Fibroblast of lung (primary cell): ENCODE results near the gene KRT72. TPM values are rescaled to one million over a fixed set of nuclear protein-coding genes. Genes with fewer than 3 reads are reported as not detected.

Experiments
- DNase-seq, 2 donors: peaks; one replicate each; pipeline versions ENCODE4 v3.0.0 to v3.0.0-alpha.2; 2010; ENCODE audit warnings: low read depth in 2 of 2
- H2AFZ ChIP-seq: 2 replicates; pipeline ENCODE4 v1.5.1; 2012; ENCODE audit warnings: low read length, control low read depth, inconsistent platforms
- H3K27ac ChIP-seq: 2 replicates; pipeline ENCODE4 v1.5.1; 2011; ENCODE audit warnings: low read length, control low read depth; ENCODE audit not compliant: insufficient read depth
- H3K27me3 ChIP-seq: 2 replicates; pipeline ENCODE4 v1.5.1; 2011; ENCODE audit warnings: mild to moderate bottlenecking, low read length; ENCODE audit not compliant: control insufficient read depth, insufficient read depth
- H3K36me3 ChIP-seq: 2 replicates; pipeline ENCODE4 v1.5.1; 2011; ENCODE audit warnings: low read length; ENCODE audit not compliant: control insufficient read depth, insufficient read depth
- H3K4me1 ChIP-seq: 2 replicates; pipeline ENCODE4 v1.5.1; 2011; ENCODE audit warnings: low read length; ENCODE audit not compliant: control insufficient read depth, insufficient read depth; ENCODE audit errors: extremely low read depth
- H3K4me2 ChIP-seq: 2 replicates; pipeline ENCODE4 v1.5.1; 2011; ENCODE audit warnings: low read length, control low read depth; ENCODE audit not compliant: insufficient read depth; ENCODE audit errors: extremely low read depth
- H3K4me3 ChIP-seq, 4 experiments: fragments of 200-600 bp in 1 of 4; sonication (generic) in 1 of 4; replicated peaks in 1 of 4; 2 replicates each; pipeline ENCODE4 v1.5.1; 2011 to 2016; ENCODE audit warnings: low read length in 4 of 4, low read depth in 3 of 4, mild to moderate bottlenecking in 3 of 4, control low read depth in 2 of 4, inconsistent platforms in 1 of 4, mixed read lengths in 1 of 4; ENCODE audit not compliant: insufficient read depth in 1 of 4; ENCODE audit errors: control extremely low read depth in 1 of 4
- H3K79me2 ChIP-seq: 2 replicates; pipeline ENCODE4 v1.5.1; 2012; ENCODE audit warnings: mild to moderate bottlenecking, low read length, inconsistent platforms; ENCODE audit not compliant: control insufficient read depth, insufficient read depth
- H3K9ac ChIP-seq: 2 replicates; pipeline ENCODE4 v1.5.1; 2011; ENCODE audit warnings: mild to moderate bottlenecking, low read length, control low read depth; ENCODE audit not compliant: insufficient read depth
- H3K9me3 ChIP-seq: 2 replicates; pipeline ENCODE4 v1.5.1; 2012; ENCODE audit warnings: low read depth, low read length; ENCODE audit not compliant: control insufficient read depth, insufficient read depth
- H4K20me1 ChIP-seq: 2 replicates; pipeline ENCODE4 v1.5.1; 2011; ENCODE audit warnings: low read length; ENCODE audit not compliant: control insufficient read depth, insufficient read depth; ENCODE audit errors: extremely low read depth
- EZH2 ChIP-seq: IDR thresholded peaks from 2 replicates; pipeline ENCODE4 v1.5.1; 2012; ENCODE audit warnings: low read length, control low read depth, mild to moderate bottlenecking; ENCODE audit errors: missing control alignments
- polyA plus RNA-seq, 2 donors: library from polyadenylated mRNA; depleted of rRNA in 1 of 2; stranded (reverse) in 1 of 2; unstranded in 1 of 2; fragments of >200 nt; gene quantifications; 2 replicates each; pipeline ENCODE4 v1.2.1, GENCODE V29; 2011 to 2012; ENCODE audit warnings: missing spikeins in 1 of 2
- total RNA-seq: library from RNA; depleted of rRNA; stranded (reverse); fragments of >200 nt; gene quantifications from 2 replicates; pipeline ENCODE4 v1.2.1, GENCODE V29; 2014
- TF ChIP-seq, protein P1 (sequence below), 2 donors: IDR thresholded peaks in 1 of 2; conservative IDR thresholded peaks in 1 of 2; 1 replicate in 1 of 2; 2 replicates in 1 of 2; pipeline ENCODE4 v1.5.1; 2011 to 2012; ENCODE audit warnings: low read length in 2 of 2, control low read depth in 1 of 2, inconsistent platforms in 1 of 2, low read depth in 1 of 2, mild to moderate bottlenecking in 1 of 2

KRT72 gene
- total and polyA plus RNA-seq, 2 donors (not counting 1 experiment from before 2014, with no cell fraction given): not detected

DNA sequence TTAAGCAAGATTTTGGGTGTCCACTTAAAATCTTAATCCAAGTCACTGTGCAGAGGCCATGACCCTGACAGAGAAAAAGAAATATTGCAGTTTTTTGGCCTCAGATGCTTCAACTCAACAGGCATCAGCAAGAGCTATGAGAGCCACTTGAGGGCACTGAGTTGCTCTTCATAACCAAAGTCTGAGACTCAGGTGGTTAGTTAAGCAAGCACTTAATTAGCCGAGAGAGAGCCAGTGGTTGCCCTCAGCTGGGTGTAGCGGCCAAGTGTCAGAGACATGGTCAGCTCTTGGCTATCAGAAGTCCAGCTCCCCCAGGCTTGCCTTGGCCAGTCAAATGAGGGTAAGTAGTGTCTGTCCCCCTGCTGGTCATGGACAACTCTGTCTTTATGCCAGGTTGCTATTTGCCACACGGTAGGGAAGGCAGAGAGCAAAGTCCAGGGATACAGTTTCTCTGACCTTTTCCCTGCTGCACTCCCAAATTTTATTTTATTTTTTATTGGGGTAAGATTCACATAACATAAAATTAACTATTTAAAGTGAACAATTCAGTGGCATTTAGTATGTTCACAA is 39.3 kb downstream of the KRT72 start:
- DNase-seq: no peak
- H3K36me3 ChIP-seq: no peaks in the 10 kb centered on the region
- no peak overlapping the region for H3K27ac ChIP-seq
- H3K79me2 ChIP-seq: no peaks in the 10 kb centered on the region
- no peaks in the 10 kb centered on the region for H3K9me3 ChIP-seq
- H3K4me2 ChIP-seq: no peak overlapping the region
- H3K4me1 ChIP-seq: no peaks in the 10 kb centered on the region
- H3K27me3 ChIP-seq: no peaks in the 10 kb centered on the region
- H3K9ac ChIP-seq: no peak overlapping the region
- H2AFZ ChIP-seq: no peak overlapping the region
- H3K4me3 ChIP-seq: no peak overlapping the region
- H4K20me1 ChIP-seq: no peaks in the 10 kb centered on the region
- TF ChIP-seq, protein P1, sequence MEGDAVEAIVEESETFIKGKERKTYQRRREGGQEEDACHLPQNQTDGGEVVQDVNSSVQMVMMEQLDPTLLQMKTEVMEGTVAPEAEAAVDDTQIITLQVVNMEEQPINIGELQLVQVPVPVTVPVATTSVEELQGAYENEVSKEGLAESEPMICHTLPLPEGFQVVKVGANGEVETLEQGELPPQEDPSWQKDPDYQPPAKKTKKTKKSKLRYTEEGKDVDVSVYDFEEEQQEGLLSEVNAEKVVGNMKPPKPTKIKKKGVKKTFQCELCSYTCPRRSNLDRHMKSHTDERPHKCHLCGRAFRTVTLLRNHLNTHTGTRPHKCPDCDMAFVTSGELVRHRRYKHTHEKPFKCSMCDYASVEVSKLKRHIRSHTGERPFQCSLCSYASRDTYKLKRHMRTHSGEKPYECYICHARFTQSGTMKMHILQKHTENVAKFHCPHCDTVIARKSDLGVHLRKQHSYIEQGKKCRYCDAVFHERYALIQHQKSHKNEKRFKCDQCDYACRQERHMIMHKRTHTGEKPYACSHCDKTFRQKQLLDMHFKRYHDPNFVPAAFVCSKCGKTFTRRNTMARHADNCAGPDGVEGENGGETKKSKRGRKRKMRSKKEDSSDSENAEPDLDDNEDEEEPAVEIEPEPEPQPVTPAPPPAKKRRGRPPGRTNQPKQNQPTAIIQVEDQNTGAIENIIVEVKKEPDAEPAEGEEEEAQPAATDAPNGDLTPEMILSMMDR (conservative IDR thresholded peaks at IDR 0.05 in 1 of 2, IDR thresholded peaks at IDR 0.05 in 1 of 2; ENCODE audit: low read depth in 1 of 2, low read length in 2 of 2): no peak
- TF ChIP-seq EZH2: no peak

DNA sequence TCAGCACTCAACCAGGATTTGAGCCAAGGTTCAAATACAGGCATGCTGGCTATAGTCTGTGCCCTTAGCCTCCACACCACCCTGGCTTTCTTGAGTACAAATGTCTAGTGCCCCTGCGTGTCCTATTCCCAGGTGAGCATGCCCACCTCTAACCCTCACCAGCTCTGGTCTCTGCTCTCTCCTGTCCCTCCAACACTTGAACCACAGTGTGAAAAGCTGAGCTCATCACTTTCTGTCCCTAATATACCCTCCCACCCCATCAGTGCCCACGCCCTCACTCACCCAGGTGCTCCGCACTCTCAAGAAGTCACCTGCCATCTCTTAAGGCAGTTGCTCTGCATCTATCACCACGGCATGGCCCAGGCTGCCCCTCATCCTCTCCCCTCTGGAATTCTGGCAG is 41.3 kb downstream of the KRT72 start:
- Histone ChIP-seq H3K27me3 (no peaks in the 10 kb centered on the region), H3K79me2 (no peaks in the 10 kb centered on the region), H3K9me3 (no peaks in the 10 kb centered on the region)

DNA sequence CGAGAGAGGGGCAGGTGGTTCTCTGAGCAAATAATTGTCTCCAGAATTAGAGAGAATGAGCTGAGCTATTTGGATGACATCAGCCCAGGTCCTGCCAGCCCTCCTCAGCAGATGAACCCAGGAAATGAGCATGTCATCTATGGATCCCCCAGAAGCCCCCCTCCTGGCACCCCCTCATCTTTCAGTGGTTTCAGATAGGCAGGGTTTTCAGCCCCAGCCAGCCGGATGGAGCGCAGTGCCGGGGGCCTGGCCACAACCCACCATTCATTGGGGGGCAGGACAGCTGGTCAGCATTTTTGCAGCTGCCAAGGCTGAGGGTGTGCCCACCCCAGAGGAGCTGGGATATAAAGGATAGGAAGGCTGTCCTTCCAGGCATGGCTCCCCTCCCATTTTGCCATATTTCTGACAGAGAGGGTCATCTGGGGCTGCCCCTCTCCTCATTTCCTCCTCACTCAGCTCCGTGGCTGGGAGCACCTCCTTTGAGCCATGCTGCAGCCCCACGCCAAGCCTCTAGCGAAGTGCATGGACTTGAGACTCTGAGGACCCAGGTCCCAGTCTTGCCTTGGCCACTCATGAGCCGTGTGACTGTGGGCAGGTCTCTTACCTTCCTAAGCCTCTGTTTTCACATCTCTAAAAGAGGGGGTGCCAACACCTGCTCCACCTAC is 42.4 kb downstream of the KRT72 start:
- no peak for TF ChIP-seq EZH2
- TF ChIP-seq, protein P1 (conservative IDR thresholded peaks at IDR 0.05 in 1 of 2, IDR thresholded peaks at IDR 0.05 in 1 of 2; ENCODE audit: low read depth in 1 of 2, low read length in 2 of 2): no peak
- no peak overlapping the region for H3K4me3 ChIP-seq
- DNase-seq: no peak
- no peaks in the 10 kb centered on the region for H3K36me3 ChIP-seq
- no peak overlapping the region for H3K27ac ChIP-seq
- no peaks in the 10 kb centered on the region for H3K4me1 ChIP-seq
- H3K9me3 ChIP-seq: no peaks in the 10 kb centered on the region
- H2AFZ ChIP-seq: no peak overlapping the region
- H4K20me1 ChIP-seq: no peaks in the 10 kb centered on the region
- H3K9ac ChIP-seq: no peak overlapping the region
- no peaks in the 10 kb centered on the region for H3K27me3 ChIP-seq
- no peak overlapping the region for H3K4me2 ChIP-seq
- H3K79me2 ChIP-seq: no peaks in the 10 kb centered on the region

More for the DNA sequence above, 41.3 kb downstream of the KRT72 start:
- H2AFZ ChIP-seq: no peak overlapping the region
- H3K36me3 ChIP-seq: no peaks in the 10 kb centered on the region
- H4K20me1 ChIP-seq: no peaks in the 10 kb centered on the region
- no peaks in the 10 kb centered on the region for H3K4me1 ChIP-seq
- no peak overlapping the region for H3K4me3 ChIP-seq
- DNase-seq: no peak
- TF ChIP-seq EZH2: no peak
- TF ChIP-seq, protein P1 (conservative IDR thresholded peaks at IDR 0.05 in 1 of 2, IDR thresholded peaks at IDR 0.05 in 1 of 2; ENCODE audit: low read depth in 1 of 2, low read length in 2 of 2): no peak
- no peak overlapping the region for H3K9ac ChIP-seq
- no peak overlapping the region for H3K27ac ChIP-seq
- no peak overlapping the region for H3K4me2 ChIP-seq
